ENCODE data around the gene CNTN1.

- TF ChIP-seq EGR1 (IDR thresholded peaks at IDR 0.05; ENCODE audit: borderline replicate concordance, low read depth, low read length): no peak
- no peak for TF ChIP-seq JUN (IDR thresholded peaks at IDR 0.05; ENCODE audit: low read depth, low read length)
- TF ChIP-seq POLR2A (IDR thresholded peaks at IDR 0.05; ENCODE audit: control extremely low read depth in 1 of 2, low read depth in 2 of 2, low read length in 2 of 2): no peak
- no peak for TF ChIP-seq CTCF (IDR thresholded peaks at IDR 0.05; ENCODE audit: control extremely low read depth in 1 of 3, insufficient read depth in 1 of 3, low read depth in 1 of 3, low read length in 3 of 3)
- TF ChIP-seq TBP (IDR thresholded peaks at IDR 0.05; ENCODE audit: low read depth, low read length): no peak
- no peak for TF ChIP-seq KDM5A (IDR thresholded peaks at IDR 0.05; ENCODE audit: low read length)
- TF ChIP-seq RFX5 (IDR thresholded peaks at IDR 0.05; ENCODE audit: borderline replicate concordance, low read depth, low read length): no peak
- no peak for TF ChIP-seq EP300 (IDR thresholded peaks at IDR 0.05; ENCODE audit: borderline replicate concordance in 1 of 2, low read depth in 2 of 2, low read length in 2 of 2)
- TF ChIP-seq CREB1 (IDR thresholded peaks at IDR 0.05): no peak
These were observed 547 bp downstream of the CNTN1 start for GRCh38 chr12:40692765-40693206.

Data from H1 (cell line).